Measurements from ENCODE around the gene TSPAN4.

- TF ChIP-seq CTCF (IDR thresholded peaks at IDR 0.05) (no peak), POLR2A (IDR thresholded peaks at IDR 0.05) (no peak)
Measured at GRCh38 chr11:808427-809286, 34.0 kb upstream of the TSPAN4 start.

Data from heart left ventricle (tissue), 13 donors.